Articular chondrocyte of knee joint (primary cell): ENCODE results near the gene PIK3CD. TPM values are rescaled to one million over a fixed set of nuclear protein-coding genes. Genes with fewer than 3 reads are reported as not detected.

Experiments
- total RNA-seq: library from RNA; depleted of rRNA; stranded (reverse); fragments of >200 nt; gene quantifications from 2 replicates; pipeline ENCODE4 v1.2.3, GENCODE V29; 2012

Gene PIK3CD
- total RNA-seq: 6.1 and 7.2 TPM in 2 replicates

DNA sequence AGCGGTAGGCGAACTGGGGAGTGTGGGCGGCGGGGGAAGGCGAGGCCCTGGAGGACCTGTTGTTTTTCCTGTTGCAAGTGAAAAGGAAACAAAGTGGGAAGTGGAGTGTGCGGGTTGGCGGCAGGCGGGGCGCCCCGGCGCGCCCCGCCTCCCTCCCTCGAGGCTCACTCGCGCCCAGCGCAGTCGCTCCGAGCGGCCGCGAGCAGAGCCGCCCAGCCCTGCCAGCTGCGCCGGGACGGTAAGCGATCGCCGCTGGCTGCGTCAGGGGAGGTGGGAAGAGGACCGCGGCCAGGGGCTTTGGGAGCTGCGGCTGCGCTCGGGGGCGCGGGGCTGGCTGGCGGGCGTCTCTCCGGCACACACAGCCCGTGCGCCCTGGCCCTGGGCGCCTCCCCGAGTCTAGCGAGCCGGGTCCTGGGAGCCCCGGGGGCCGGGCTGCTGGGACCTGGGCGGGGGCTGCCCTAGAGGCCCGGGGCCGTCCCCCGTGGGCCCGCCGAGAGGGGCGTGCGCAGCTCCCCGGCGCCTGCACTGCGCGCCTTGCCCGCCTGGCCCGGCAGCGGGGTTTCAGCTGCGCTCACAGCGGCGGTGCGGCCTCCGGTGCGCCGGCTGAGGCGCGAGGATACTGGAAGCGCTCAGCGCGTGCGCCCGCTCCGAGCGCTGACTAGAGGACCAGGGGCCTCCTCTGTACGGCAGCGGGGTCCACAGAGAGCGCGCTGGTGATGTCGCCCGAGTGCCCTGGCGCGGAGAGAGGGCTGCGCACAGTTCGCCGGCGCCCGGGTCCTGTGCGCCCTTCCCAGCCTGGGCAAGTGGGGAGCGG is at the start of gene PIK3CD:
Gene PIK3CD, plus strand, starts transcription at position 167 of the 814 bp plus-strand sequence. CDS start 58,725 bp downstream, outside the sequence.

Other genes with a start within 250 kb of the PIK3CD start
- 4.5 and 4.7 TPM in 2 replicates for gene SLC25A33, start 112.3 kb upstream of the PIK3CD start, total RNA-seq
- gene TMEM201, start 62.8 kb upstream of the PIK3CD start, total RNA-seq: 4.9 and 5.6 TPM in 2 replicates
- 97.4 and 116 TPM in 2 replicates for gene CLSTN1, start 172.2 kb downstream of the PIK3CD start, total RNA-seq